GM21825 (cell line): Measurements from ENCODE around the gene SLC5A2.
"Not testable (repeated sequence)": the region's sequence is repeated elsewhere in the genome, so short reads cannot be mapped to it uniquely, and the experiment has no call there.

Experiments
- ATAC-seq: cut with Tn5 transposase; IDR thresholded peaks from one replicate; pipeline ENCODE4 v1.9.1; 2021; ENCODE audit warnings: mild to moderate bottlenecking, moderate library complexity; ENCODE audit not compliant: unreplicated experiment

Gene SLC5A2

GRCh38 chr16:31523768-31524167, 40.8 kb downstream of the SLC5A2 start:
- ATAC-seq: not testable (repeated sequence)

DNA sequence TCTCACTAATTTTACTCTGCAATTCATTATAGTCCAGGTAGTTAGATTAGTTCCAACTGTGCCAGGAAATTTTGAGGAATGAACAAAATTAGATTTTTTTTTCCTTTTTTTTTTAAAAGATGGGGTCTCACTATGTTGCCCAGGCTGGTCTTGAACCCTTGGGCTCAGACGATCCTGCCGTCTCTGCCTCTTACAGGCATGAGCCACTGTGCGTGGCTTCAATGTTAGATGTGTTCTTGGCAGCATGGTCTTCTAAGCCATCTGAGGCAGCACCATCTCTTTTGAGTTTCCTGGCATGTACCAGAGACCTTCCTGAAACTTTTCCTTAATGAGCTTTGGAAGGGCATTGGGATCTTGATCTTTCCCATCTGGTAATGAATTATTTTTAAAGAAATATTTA, 42.2 kb downstream of the SLC5A2 start:
- ATAC-seq: no peak

DNA sequence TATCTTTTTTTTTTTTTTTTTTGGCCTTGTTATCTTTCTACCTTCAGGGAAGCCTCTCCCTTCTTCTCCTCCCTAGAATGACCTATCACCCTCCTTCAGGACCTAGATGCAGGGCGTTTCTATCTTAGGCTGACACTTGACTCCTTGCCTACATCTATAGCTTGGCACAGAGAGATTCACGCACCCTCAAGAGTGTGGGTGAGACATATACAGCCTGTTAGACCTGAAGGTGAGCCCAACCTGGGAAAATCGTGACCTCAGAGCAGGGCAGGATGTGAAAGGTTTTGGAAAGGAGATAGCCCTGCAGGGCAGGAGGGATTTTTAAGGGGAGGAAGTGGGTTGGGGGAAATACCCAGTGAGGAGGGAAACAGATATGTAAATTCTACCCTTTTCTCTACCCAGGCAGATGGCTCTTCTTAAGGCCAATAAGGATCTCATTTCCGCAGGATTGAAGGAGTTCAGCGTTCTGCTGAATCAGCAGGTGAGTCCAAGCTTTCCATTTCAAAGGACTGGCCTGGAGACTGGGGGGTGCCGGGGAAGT, 44.9 kb downstream of the SLC5A2 start, which contains the start of gene AHSP:
Gene AHSP (plus strand): TSS at position 167 of the 541 bp plus-strand sequence. CDS start 240 bp downstream, at position 407.
- ATAC-seq: no peak

DNA sequence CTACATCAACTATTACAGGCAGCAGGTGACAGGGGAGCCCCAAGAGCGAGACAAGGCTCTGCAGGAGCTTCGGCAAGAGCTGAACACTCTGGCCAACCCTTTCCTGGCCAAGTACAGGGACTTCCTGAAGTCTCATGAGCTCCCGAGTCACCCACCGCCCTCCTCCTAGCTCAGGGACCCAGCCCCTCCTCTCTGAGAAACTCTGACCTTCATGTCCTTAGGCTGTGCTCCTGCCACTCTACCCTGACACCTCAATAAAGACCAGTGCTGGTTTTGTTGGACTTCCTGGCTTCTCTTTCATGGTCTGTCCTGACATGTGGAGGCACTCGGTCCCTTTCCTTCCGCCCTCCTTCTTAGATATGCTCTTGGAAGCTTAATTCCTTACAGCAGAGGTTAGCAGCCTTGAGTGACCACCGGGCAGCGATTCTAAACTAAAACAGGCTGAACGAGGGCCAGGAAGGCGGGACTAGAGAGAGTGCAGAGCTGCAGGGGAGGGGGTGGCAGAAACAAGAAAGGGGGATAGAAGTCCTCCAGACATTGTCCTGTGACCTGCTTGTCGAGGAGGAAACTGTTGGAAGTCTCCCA, 45.7 kb downstream of the SLC5A2 start:
- no peak for ATAC-seq

- no peak for ATAC-seq
Measured at GRCh38 chr16:31529108-31529936, 46.4 kb downstream of the SLC5A2 start.

DNA sequence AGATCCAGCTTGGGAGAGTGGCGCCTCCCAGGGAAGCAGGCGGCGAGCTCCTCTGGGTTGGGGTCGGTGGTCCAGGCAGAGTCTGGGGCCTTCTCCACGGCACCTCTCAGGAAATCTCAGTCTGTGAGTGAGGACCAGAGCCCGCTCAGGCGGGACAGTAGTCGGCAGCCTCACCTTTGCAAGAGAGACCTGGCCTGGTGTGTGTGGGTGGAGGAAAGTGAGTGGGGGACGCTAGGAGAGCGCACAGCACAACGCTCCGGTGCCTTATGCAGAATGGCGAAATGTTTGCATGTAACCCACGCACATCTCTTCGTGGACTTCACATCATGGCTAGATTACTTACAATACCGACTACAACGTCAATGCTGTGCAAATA, 47.0 kb downstream of the SLC5A2 start:
- ATAC-seq: no peak

GRCh38 chr16:31530405-31530804, 47.5 kb downstream of the SLC5A2 start:
- ATAC-seq: no peak

DNA sequence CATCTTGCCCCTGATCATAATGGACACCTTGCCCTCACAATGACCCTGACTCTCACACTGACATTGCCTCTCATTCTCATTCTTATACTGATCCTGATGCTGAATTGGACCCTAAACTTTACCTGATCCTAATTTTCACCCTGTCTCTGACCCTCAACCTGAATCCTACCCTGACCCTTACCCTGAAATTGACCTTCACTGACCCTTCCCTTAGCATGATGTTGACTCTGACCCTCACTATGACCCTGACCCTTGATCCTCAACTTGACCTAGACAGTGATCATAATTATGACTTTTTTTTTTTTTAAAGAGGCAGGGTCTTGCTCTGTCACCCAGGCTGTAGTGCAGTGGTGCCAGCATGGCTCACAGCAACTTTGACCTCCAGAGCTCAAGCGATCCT, 48.2 kb downstream of the SLC5A2 start:
- no peak for ATAC-seq

DNA sequence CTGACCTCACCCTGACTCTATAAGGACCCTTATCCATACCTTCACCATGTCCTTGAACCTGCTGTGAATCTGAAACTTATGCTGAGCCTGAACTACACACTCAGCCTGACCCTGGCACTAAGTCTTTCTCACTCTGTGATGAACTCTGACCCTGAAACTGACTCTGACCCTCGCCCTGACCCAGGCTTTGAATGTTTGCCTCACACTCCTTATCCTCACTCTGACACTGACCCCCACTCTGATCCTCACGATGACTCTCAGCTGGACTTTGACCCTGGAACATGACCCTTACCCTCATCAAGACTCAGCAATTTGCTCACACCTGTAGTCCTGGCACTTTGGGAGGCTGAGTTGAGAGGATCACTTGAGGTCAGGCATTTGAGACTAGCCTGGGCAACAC, 49.2 kb downstream of the SLC5A2 start:
- no peak for ATAC-seq

DNA sequence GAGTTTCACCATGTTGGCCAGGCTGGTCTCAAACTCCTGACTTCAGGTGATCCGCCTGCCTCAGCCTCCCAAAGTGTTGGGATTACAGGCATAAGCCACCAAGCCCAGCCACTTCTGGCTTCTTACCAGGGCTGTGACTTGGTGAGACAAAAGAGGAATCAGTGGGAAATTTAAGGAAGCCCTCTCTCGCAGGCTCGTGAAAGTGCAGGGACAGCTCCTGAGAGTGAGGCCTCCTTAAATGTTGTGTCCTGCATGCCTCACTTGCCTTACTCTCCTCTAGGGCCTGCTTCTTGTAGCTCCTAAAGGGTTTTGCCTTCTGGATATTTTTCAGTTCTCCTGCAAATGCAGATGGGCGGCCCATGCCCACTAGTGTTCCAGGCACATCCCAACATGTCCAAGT, 50.0 kb downstream of the SLC5A2 start:
- no peak for ATAC-seq

DNA sequence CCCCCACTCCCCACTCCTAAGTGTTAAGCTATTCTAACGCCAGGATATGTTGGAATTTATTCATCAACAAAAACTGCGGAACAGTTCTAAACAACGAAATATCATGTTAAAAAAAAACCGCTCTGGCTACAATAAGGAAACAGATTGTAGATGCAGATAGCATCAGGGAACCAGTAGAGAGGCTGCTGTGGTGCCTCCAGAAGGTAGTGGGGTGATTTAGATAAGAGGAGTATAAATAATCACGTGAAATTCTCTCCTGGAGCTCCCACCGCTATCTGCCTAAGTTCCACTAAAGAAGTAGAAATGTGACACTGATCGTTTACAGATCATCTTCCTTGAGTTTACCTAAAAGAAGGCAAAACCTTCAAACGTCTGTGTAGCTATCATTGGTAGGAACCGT, 52.8 kb downstream of the SLC5A2 start:
- ATAC-seq: no peak

- no peak for ATAC-seq
Measured at GRCh38 chr16:31536804-31537361, 54.0 kb downstream of the SLC5A2 start.

GRCh38 chr16:31537362-31538242, 54.7 kb downstream of the SLC5A2 start:
- no peak for ATAC-seq

- ATAC-seq: not testable (repeated sequence)
Measured at GRCh38 chr16:31538243-31538598, 55.3 kb downstream of the SLC5A2 start.

DNA sequence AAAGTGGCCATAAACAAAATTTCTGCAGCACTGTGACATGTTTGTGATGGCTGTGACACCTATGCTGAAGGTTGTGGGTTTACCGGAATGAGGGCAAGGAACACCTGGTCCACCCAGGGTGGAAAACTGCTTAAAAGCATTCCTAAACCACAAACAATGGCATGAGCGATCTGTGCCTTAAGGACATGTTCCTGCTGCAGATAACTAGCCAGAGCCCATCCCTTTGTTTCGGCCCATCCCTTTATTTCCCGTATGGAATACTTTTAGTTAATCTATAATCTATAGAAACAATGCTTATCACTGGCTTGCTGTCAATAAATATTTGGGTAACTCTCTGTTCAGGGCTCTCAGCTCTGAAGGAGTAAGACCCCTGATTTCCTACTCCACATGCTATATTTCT, 56.8 kb downstream of the SLC5A2 start:
- not testable (repeated sequence) for ATAC-seq
